Ishikawa (cell line): Measurements from ENCODE around the gene MDP1.

Experiments
- CEBPB ChIP-seq: IDR thresholded peaks from 2 replicates; pipeline ENCODE4 v1.6.1; 2012
- CREB1 ChIP-seq: IDR thresholded peaks from 2 replicates; pipeline ENCODE4 v1.6.1; 2012; ENCODE audit warnings: low read depth
- EGR1 ChIP-seq: IDR thresholded peaks from 2 replicates; pipeline ENCODE4 v1.6.1; 2012
- EP300 ChIP-seq: IDR thresholded peaks from 2 replicates; pipeline ENCODE4 v1.6.1; 2012; ENCODE audit warnings: borderline replicate concordance
- MAX ChIP-seq: IDR thresholded peaks from 2 replicates; pipeline ENCODE4 v1.6.1; 2012
- NFIC ChIP-seq: IDR thresholded peaks from 2 replicates; pipeline ENCODE4 v1.6.1; 2012
- RAD21 ChIP-seq: IDR thresholded peaks from 2 replicates; pipeline ENCODE4 v1.6.1; 2012; ENCODE audit warnings: low read depth
- TAF1 ChIP-seq: IDR thresholded peaks from 2 replicates; pipeline ENCODE4 v1.6.1; 2012; ENCODE audit warnings: low read depth, mild to moderate bottlenecking
- TCF12 ChIP-seq: IDR thresholded peaks from 2 replicates; pipeline ENCODE4 v1.6.1; 2012; ENCODE audit warnings: low read depth
- USF1 ChIP-seq: IDR thresholded peaks from 2 replicates; pipeline ENCODE4 v1.6.1; 2012
- YY1 ChIP-seq: IDR thresholded peaks from 2 replicates; pipeline ENCODE4 v1.6.1; 2012; ENCODE audit warnings: low read depth

- TF ChIP-seq EP300: no peak
- no peak for TF ChIP-seq TAF1
- TF ChIP-seq YY1: no peak
- no peak for TF ChIP-seq MAX
- no peak for TF ChIP-seq RAD21
- TF ChIP-seq USF1: no peak
- no peak for TF ChIP-seq NFIC
- TF ChIP-seq TCF12: no peak
- TF ChIP-seq CEBPB: no peak
- TF ChIP-seq CREB1: no peak
- TF ChIP-seq EGR1: no peak
Observed at GRCh38 chr14:24263848-24264247, 48.0 kb upstream of the MDP1 start.
